Spleen (tissue), 11 donors: Measurements from ENCODE around the gene TOP1. TPM values are rescaled to one million over a fixed set of nuclear protein-coding genes. Genes with fewer than 3 reads are reported as not detected.

ENCODE experiments used
- DNase-seq: peaks from one replicate; pipeline ENCODE4 v3.0.0-alpha.2; 2020
- H3K27ac ChIP-seq, 8 donors: fragments of 200-600 bp; sonication (generic) in 7 of 8; 1 replicate in 4 of 8; 2 replicates in 4 of 8; pipeline versions ENCODE4 v1.5.0 to v1.8.0; 2016 to 2021; ENCODE audit warnings: inconsistent platforms in 4 of 8, mild to moderate bottlenecking in 4 of 8, moderate library complexity in 1 of 8
- H3K27me3 ChIP-seq, 7 donors: fragments of 200-600 bp; sonication (generic) in 6 of 7; replicated peaks in 1 of 7; 1 replicate in 4 of 7; 2 replicates in 3 of 7; pipeline versions ENCODE4 v1.5.0 to v1.8.0; 2016 to 2021; ENCODE audit warnings: inconsistent platforms in 3 of 7, mild to moderate bottlenecking in 1 of 7
- H3K36me3 ChIP-seq, 6 donors: fragments of 200-600 bp; sonication (generic) in 5 of 6; 1 replicate in 4 of 6; 2 replicates in 2 of 6; pipeline versions ENCODE4 v1.5.0 to v1.8.0; 2016 to 2021; ENCODE audit warnings: inconsistent platforms in 2 of 6
- H3K4me1 ChIP-seq, 6 donors: fragments of 200-600 bp; sonication (generic) in 5 of 6; 1 replicate in 3 of 6; 2 replicates in 3 of 6; pipeline versions ENCODE4 v1.5.0 to v1.8.0; 2016 to 2021; ENCODE audit warnings: inconsistent platforms in 3 of 6
- H3K4me3 ChIP-seq, 8 donors: fragments of 200-600 bp; sonication (generic) in 7 of 8; 1 replicate in 4 of 8; 2 replicates in 4 of 8; pipeline versions ENCODE4 v1.5.0 to v1.8.0; 2016 to 2021; ENCODE audit warnings: inconsistent platforms in 4 of 8, mild to moderate bottlenecking in 4 of 8, moderate library complexity in 2 of 8
- H3K9me3 ChIP-seq, 8 donors: fragments of 200-600 bp; sonication (generic) in 7 of 8; 1 replicate in 4 of 8; 2 replicates in 4 of 8; pipeline versions ENCODE4 v1.5.0 to v1.8.0; 2016 to 2021; ENCODE audit warnings: inconsistent platforms in 4 of 8
- CTCF ChIP-seq, 11 experiments: fragments of 200-600 bp in 7 of 11; fragments of 450-650 bp in 4 of 11; sonication (generic) in 4 of 11; IDR thresholded peaks in 8 of 11; conservative IDR thresholded peaks in 3 of 11; 1 replicate in 7 of 11; 2 replicates in 4 of 11; pipeline versions ENCODE4 v1.4.0 to v1.8.0; 2016 to 2021; ENCODE audit warnings: antibody characterized with exemption in 11 of 11, inconsistent platforms in 4 of 11, mild to moderate bottlenecking in 1 of 11
- POLR2A ChIP-seq, 3 donors: fragments of 450-650 bp; IDR thresholded peaks; one replicate each; pipeline ENCODE4 v1.5.1; 2017; ENCODE audit warnings: antibody characterized with exemption in 3 of 3, mild to moderate bottlenecking in 1 of 3
- POLR2AphosphoS5 ChIP-seq, 3 donors: sonication (generic); formaldehyde crosslinking; IDR thresholded peaks; one replicate each; pipeline ENCODE4 v1.5.1; 2017; ENCODE audit warnings: antibody characterized with exemption in 3 of 3
- WGBS, 5 donors: extraction: QIAGEN DNeasy Blood & Tissue Kit in 3 of 5; methylation state at CpG; one replicate each; pipeline versions ENCODE4 v1.1.5 to v1.1.7; 2013 to 2018; 5-methylcytosine and 5-hydroxymethylcytosine counted together
- intact Hi-C: fragments of 100-400 bp; cut with DNase I; formaldehyde crosslinking; loops from one replicate; pipeline ENCODE4 v1.15.0; 2023; ENCODE audit warnings: low total_unique reads
- polyA plus RNA-seq, 3 donors: library from polyadenylated mRNA; stranded (reverse); fragments of 200-250 nt; gene quantifications; one replicate each; pipeline ENCODE4 v1.2.1, GENCODE V29; 2013
- total RNA-seq, 7 donors: library from RNA; depleted of rRNA in 3 of 7; stranded (reverse); fragments of >200 nt in 3 of 7; fragmentation: NEBNext Ultra II Directional in 4 of 7; extraction: Animal tissue kit (Norgen Biotek cat#: 25700) in 4 of 7; gene quantifications; one replicate each; pipeline versions ENCODE4 v1.1.0 to v1.2.1, GENCODE V29; 2016 to 2021
- donor health status: healthy with polysubstance abuse.
- donor health status: DM: no; HTN: no; CAD: no; lungs with moderate emphysema.
- donor health status: DM: no; HTN: no; CAD: no.
- donor health status: Bipolar disorder and iron deficiency.
- donor health status: healthy.
- donor health status: DM: no; HTN: no; CAD: no.
- donor health status: DM: yes; HTN: yes; CAD: no.

Gene TOP1
- total and polyA plus RNA-seq, 10 donors = 20.7 to 74.6 (median 44.8) TPM

- H3K4me1 ChIP-seq = peaks cover 55 to 99% (median 79%) of the 10 kb centered on the region in 6 donors
- no peaks in the 10 kb centered on the region for H3K36me3 ChIP-seq
- 73 to 80% (median 74%) methylated on average over 6 of the region's 6 CpGs for WGBS, 5 donors
- H3K27me3 ChIP-seq = no peaks in the 10 kb centered on the region
- H3K4me3 ChIP-seq = no peak overlapping the region
- peak overlapping the region in 3 of 8 donors; percentile 77 to 84 (median 79) for H3K27ac ChIP-seq
- DNase-seq = no peak
- H3K9me3 ChIP-seq = peaks cover 0 to 7% (median 0%) of the 10 kb centered on the region in 8 donors
- TF ChIP-seq CTCF (IDR thresholded peaks at IDR 0.05 in 8 of 11, conservative IDR thresholded peaks at IDR 0.05 in 3 of 11) (no peak), POLR2A (IDR thresholded peaks at IDR 0.05) (no peak), POLR2AphosphoS5 (IDR thresholded peaks at IDR 0.05) (no peak)
- intact Hi-C loops = no loop called here
Measured at GRCh38 chr20:41052742-41053419, 24.3 kb downstream of the TOP1 start.

GRCh38 chr20:41054070-41054846 lies 25.6 kb downstream of the TOP1 start:
- H3K4me1 ChIP-seq = peaks cover 44 to 97% (median 76%) of the 10 kb centered on the region in 6 donors
- DNase-seq = no peak
- H3K36me3 ChIP-seq = no peaks in the 10 kb centered on the region
- H3K27me3 ChIP-seq = no peaks in the 10 kb centered on the region
- no peak for TF ChIP-seq CTCF (IDR thresholded peaks at IDR 0.05 in 8 of 11, conservative IDR thresholded peaks at IDR 0.05 in 3 of 11)
- no peak for TF ChIP-seq POLR2AphosphoS5 (IDR thresholded peaks at IDR 0.05)
- TF ChIP-seq POLR2A (IDR thresholded peaks at IDR 0.05) = no peak
- H3K9me3 ChIP-seq = peaks cover 0 to 7% (median 0%) of the 10 kb centered on the region in 8 donors
- intact Hi-C loops = no loop called here
- no peak overlapping the region for H3K4me3 ChIP-seq
- peak overlapping the region in 1 of 8 donors; percentile 84 for H3K27ac ChIP-seq
- WGBS, 5 donors = 81 to 85% (median 84%) methylated on average over 10 of the region's 10 CpGs

GRCh38 chr20:41054847-41055230 lies 26.2 kb downstream of the TOP1 start:
- H3K27me3 ChIP-seq = no peaks in the 10 kb centered on the region
- H3K4me1 ChIP-seq = peaks cover 38 to 97% (median 70%) of the 10 kb centered on the region in 6 donors
- TF ChIP-seq POLR2A (IDR thresholded peaks at IDR 0.05) (no peak), POLR2AphosphoS5 (IDR thresholded peaks at IDR 0.05) (no peak), CTCF (IDR thresholded peaks at IDR 0.05 in 8 of 11, conservative IDR thresholded peaks at IDR 0.05 in 3 of 11) (no peak)
- peaks cover 0 to 7% (median 0%) of the 10 kb centered on the region in 8 donors for H3K9me3 ChIP-seq
- H3K36me3 ChIP-seq = no peaks in the 10 kb centered on the region
- no peak overlapping the region for H3K4me3 ChIP-seq
- 76 to 90% (median 86%) methylated on average over 2 of the region's 2 CpGs for WGBS, 5 donors
- DNase-seq = no peak
- intact Hi-C loops = no loop called here
- no peak overlapping the region for H3K27ac ChIP-seq

- Histone ChIP-seq H3K4me3 (no peak overlapping the region), H3K36me3 (no peaks in the 10 kb centered on the region), H3K9me3 (peaks cover 0 to 7% (median 0%) of the 10 kb centered on the region in 8 donors), H3K4me1 (peaks cover 30 to 96% (median 63%) of the 10 kb centered on the region in 6 donors), H3K27me3 (no peaks in the 10 kb centered on the region), H3K27ac (no peak overlapping the region)
- 77 to 91% (median 88%) methylated on average over 1 of the region's 1 CpG for WGBS, 5 donors
- intact Hi-C loops = no loop called here
- no peak for DNase-seq
- TF ChIP-seq POLR2AphosphoS5 (IDR thresholded peaks at IDR 0.05) (no peak), POLR2A (IDR thresholded peaks at IDR 0.05) (no peak), CTCF (IDR thresholded peaks at IDR 0.05 in 8 of 11, conservative IDR thresholded peaks at IDR 0.05 in 3 of 11) (no peak)
Measured at GRCh38 chr20:41055679-41056078, 27.1 kb downstream of the TOP1 start.
